A549 (cell line): Measurements from ENCODE around the gene C3orf20. TPM values are rescaled to one million over a fixed set of nuclear protein-coding genes. Genes with fewer than 3 reads are reported as not detected.

Source experiments
- ATAC-seq, 2 experiments: fragments of 200-7000 bp in 1 of 2; fragments of >200 bp in 1 of 2; cut with Nextera tagmentation in 1 of 2; cut with Tn5 transposase in 1 of 2; 3 replicates each; pipeline versions ENCODE4 v1.8.0 to v1.9.1; 2018 to 2020; ENCODE audit warnings: mild to moderate bottlenecking in 1 of 2, moderate library complexity in 1 of 2
- CTCF ChIA-PET: fragments of 300-600 bp; sonication (Branson Sonifier 250); formaldehyde crosslinking; extraction: SDS; loops from one replicate; lab custom pipeline; 2021; ENCODE audit warnings: antibody characterized with exemption, inconsistent platforms; lab: Yijun Ruan, JAX
- POLR2A ChIA-PET: fragments of 350-600 bp; formaldehyde crosslinking; extraction: SDS; loops from one replicate; lab custom pipeline; 2021; ENCODE audit warnings: antibody characterized with exemption, inconsistent platforms; lab: Yijun Ruan, JAX
- DNase-seq, 2 experiments: peaks; one replicate each; pipeline versions ENCODE4 v3.0.0 to v3.0.0-alpha.2; 2011 to 2016; ENCODE audit warnings: low read depth in 1 of 2, low spot score in 1 of 2
- FAIRE-seq: peaks from 2 replicates; lab custom pipeline; 2011; peaks lifted over from hg19 to GRCh38; lab: Jason Lieb, UNC
- H3K27ac ChIP-seq, 2 experiments: fragments of >200 bp; sonication (Bioruptor Twin); formaldehyde crosslinking; 3 replicates each; pipeline ENCODE4 v1.5.1; 2016 to 2017
- H3K4me1 ChIP-seq: fragments of >200 bp; sonication (Bioruptor Twin); formaldehyde crosslinking; 3 replicates; pipeline ENCODE4 v1.6.1; 2016
- H3K4me2 ChIP-seq: fragments of >200 bp; sonication (Bioruptor Twin); formaldehyde crosslinking; 3 replicates; pipeline ENCODE4 v1.6.1; 2016
- H3K4me3 ChIP-seq: fragments of >200 bp; sonication (Bioruptor Twin); formaldehyde crosslinking; 3 replicates; pipeline ENCODE4 v1.5.1; 2016
- H3K9me3 ChIP-seq: fragments of >200 bp; sonication (Bioruptor Twin); formaldehyde crosslinking; 3 replicates; pipeline ENCODE4 v1.6.1; 2016
- ATOH8 ChIP-seq: fragments of 250-450 bp; sonication (Bioruptor Pico); IDR thresholded peaks from 2 replicates; pipeline ENCODE4 v1.5.0; 2020; ENCODE audit warnings: low read depth, mild to moderate bottlenecking, moderate library complexity
- CBX8 ChIP-seq: fragments of 200-600 bp; sonication (generic); IDR thresholded peaks from 2 replicates; pipeline ENCODE4 v1.6.1; 2016
- CEBPB ChIP-seq, 2 experiments: fragments of >200 bp in 1 of 2; sonication (Bioruptor Twin) in 1 of 2; formaldehyde crosslinking in 1 of 2; IDR thresholded peaks; 2 replicates each; pipeline ENCODE4 v1.6.1; 2012 to 2016
- CHD4 ChIP-seq: fragments of 200-600 bp; sonication (generic); IDR thresholded peaks from 2 replicates; pipeline ENCODE4 v1.6.1; 2016; ENCODE audit warnings: antibody characterized with exemption, mild to moderate bottlenecking, borderline replicate concordance
- EHMT2 ChIP-seq: fragments of 200-600 bp; sonication (generic); IDR thresholded peaks from 2 replicates; pipeline ENCODE4 v1.6.1; 2016; ENCODE audit warnings: antibody characterized with exemption, low read depth, mild to moderate bottlenecking, moderate library complexity
- FOSB ChIP-seq: fragments of 250-450 bp; sonication (Bioruptor Pico); IDR thresholded peaks from 2 replicates; pipeline ENCODE4 v1.5.0; 2020; ENCODE audit warnings: mild to moderate bottlenecking, moderate library complexity
- GATA3 ChIP-seq: IDR thresholded peaks from 2 replicates; pipeline ENCODE4 v1.6.1; 2012; ENCODE audit warnings: borderline replicate concordance
- HES2 ChIP-seq: fragments of >200 bp; sonication (Bioruptor Twin); formaldehyde crosslinking; IDR thresholded peaks from 2 replicates; pipeline ENCODE4 v1.6.1; 2016
- HEYL ChIP-seq: fragments of 250-450 bp; sonication (Bioruptor Pico); IDR thresholded peaks from 2 replicates; pipeline ENCODE4 v1.8.0; 2021; ENCODE audit warnings: mild to moderate bottlenecking, moderate library complexity
- HOXA7 ChIP-seq: fragments of 250-450 bp; sonication (Bioruptor Pico); IDR thresholded peaks from 2 replicates; pipeline ENCODE4 v1.5.0; 2020; ENCODE audit warnings: mild to moderate bottlenecking, moderate library complexity
- KDM5A ChIP-seq: fragments of 200-600 bp; sonication (generic); IDR thresholded peaks from 2 replicates; pipeline ENCODE4 v1.6.1; 2016; ENCODE audit warnings: antibody characterized with exemption, mild to moderate bottlenecking
- MAFK ChIP-seq: fragments of 450-650 bp; IDR thresholded peaks from 2 replicates; pipeline ENCODE4 v1.6.1; 2014; ENCODE audit not compliant: partially characterized antibody
- MYC ChIP-seq: IDR thresholded peaks from 2 replicates; pipeline ENCODE4 v1.6.1; 2012; ENCODE audit warnings: mild to moderate bottlenecking, inconsistent platforms, low read length, improper control_type of control experiment, borderline replicate concordance
- NPAS2 ChIP-seq: fragments of 250-450 bp; sonication (Bioruptor Pico); IDR thresholded peaks from 2 replicates; pipeline ENCODE4 v1.8.0; 2022; ENCODE audit warnings: mild to moderate bottlenecking, moderate library complexity, borderline replicate concordance
- RAD21 ChIP-seq, 2 experiments: fragments of >200 bp in 1 of 2; sonication (Bioruptor Twin) in 1 of 2; formaldehyde crosslinking in 1 of 2; IDR thresholded peaks in 1 of 2; conservative IDR thresholded peaks in 1 of 2; 2 replicates in 1 of 2; 3 replicates in 1 of 2; pipeline ENCODE4 v1.6.1; 2012 to 2018; ENCODE audit warnings: inconsistent platforms in 1 of 2
- RARB ChIP-seq: fragments of 250-450 bp; sonication (Bioruptor Pico); IDR thresholded peaks from 2 replicates; pipeline ENCODE4 v1.8.0; 2021; ENCODE audit warnings: mild to moderate bottlenecking, moderate library complexity
- RCOR1 ChIP-seq: fragments of 150-350 bp; IDR thresholded peaks from 2 replicates; pipeline ENCODE4 v1.6.1; 2014; ENCODE audit warnings: antibody characterized with exemption, low read length, low read depth
- RNF2 ChIP-seq: fragments of 200-600 bp; sonication (generic); IDR thresholded peaks from 2 replicates; pipeline ENCODE4 v1.6.1; 2016; ENCODE audit warnings: low read depth, mild to moderate bottlenecking, antibody characterized with exemption, moderate library complexity, borderline replicate concordance
- SREBF2 ChIP-seq: fragments of 450-650 bp; IDR thresholded peaks from 2 replicates; pipeline ENCODE4 v1.6.1; 2014; ENCODE audit warnings: mild to moderate bottlenecking, moderate library complexity
- TFCP2L1 ChIP-seq: fragments of 250-450 bp; sonication (Bioruptor Pico); IDR thresholded peaks from 2 replicates; pipeline ENCODE4 v1.5.0; 2021; ENCODE audit warnings: mild to moderate bottlenecking
- ZC3H11A ChIP-seq: fragments of 450-650 bp; IDR thresholded peaks from 2 replicates; pipeline ENCODE4 v1.6.1; 2014; ENCODE audit warnings: antibody characterized with exemption, mild to moderate bottlenecking
- WGBS: methylation state at CpG from one replicate; pipeline ENCODE4 v1.1.6; 2017; ENCODE audit errors: missing lambda C conversion rate; 5-methylcytosine and 5-hydroxymethylcytosine counted together
- polyA plus RNA-seq, 4 experiments: library from polyadenylated mRNA; depleted of rRNA in 3 of 4; stranded (reverse); fragments of >200 nt; fragmentation: RNase III in 1 of 4; extraction: RNeasy Plus Mini Kit Qiagen cat#74134 plus additional on column Dnase treatment in 1 of 4; gene quantifications; 2 replicates in 3 of 4; 3 replicates in 1 of 4; pipeline ENCODE4 v1.2.3, GENCODE V29; 2011 to 2017
- TF ChIP-seq, protein P1 (sequence below): fragments of >200 bp; sonication (Bioruptor Twin); formaldehyde crosslinking; IDR thresholded peaks from 3 replicates; pipeline ENCODE4 v1.5.1; 2016

Gene C3orf20
- polyA plus RNA-seq, 2 of the 4 experiments (the other 2 are of a cell fraction): 0.05 TPM; not detected in 1

GRCh38 chr3:14718539-14718938 lies 43.6 kb downstream of the C3orf20 start (continued):
- TF ChIP-seq KDM5A (no peak), GATA3 (no peak)

- POLR2A ChIA-PET: no interaction called here
- Histone ChIP-seq H3K4me3 (no peak overlapping the region), H3K4me1 (no peaks in the 10 kb centered on the region), H3K27ac (no peak overlapping the region), H3K4me2 (no peak overlapping the region), H3K9me3 (no peaks in the 10 kb centered on the region)
- FAIRE-seq (no peak), ATAC-seq (no peak), DNase-seq (no peak)
- CTCF ChIA-PET: interaction anchor here (0.6 kb wide), 1 partner anchor 636 kb away, joined by 3 read pairs; no protein-coding TSS in a partner anchor
- 41% methylated on average over 2 of the region's 2 CpGs for WGBS
- no peak for TF ChIP-seq MAFK
- TF ChIP-seq CEBPB (IDR thresholded peaks at IDR 0.05): no peak
- TF ChIP-seq NPAS2 (CRISPR knock-in tag): no peak
- TF ChIP-seq ATOH8 (CRISPR knock-in tag): no peak
- TF ChIP-seq RAD21 (conservative IDR thresholded peaks at IDR 0.05 in 1 of 2, IDR thresholded peaks at IDR 0.05 in 1 of 2): no peak
- TF ChIP-seq GATA3: no peak
- TF ChIP-seq CHD4: no peak
- no peak for TF ChIP-seq HES2
These were observed 44.1 kb downstream of the C3orf20 start for GRCh38 chr3:14719006-14719405.

DNA sequence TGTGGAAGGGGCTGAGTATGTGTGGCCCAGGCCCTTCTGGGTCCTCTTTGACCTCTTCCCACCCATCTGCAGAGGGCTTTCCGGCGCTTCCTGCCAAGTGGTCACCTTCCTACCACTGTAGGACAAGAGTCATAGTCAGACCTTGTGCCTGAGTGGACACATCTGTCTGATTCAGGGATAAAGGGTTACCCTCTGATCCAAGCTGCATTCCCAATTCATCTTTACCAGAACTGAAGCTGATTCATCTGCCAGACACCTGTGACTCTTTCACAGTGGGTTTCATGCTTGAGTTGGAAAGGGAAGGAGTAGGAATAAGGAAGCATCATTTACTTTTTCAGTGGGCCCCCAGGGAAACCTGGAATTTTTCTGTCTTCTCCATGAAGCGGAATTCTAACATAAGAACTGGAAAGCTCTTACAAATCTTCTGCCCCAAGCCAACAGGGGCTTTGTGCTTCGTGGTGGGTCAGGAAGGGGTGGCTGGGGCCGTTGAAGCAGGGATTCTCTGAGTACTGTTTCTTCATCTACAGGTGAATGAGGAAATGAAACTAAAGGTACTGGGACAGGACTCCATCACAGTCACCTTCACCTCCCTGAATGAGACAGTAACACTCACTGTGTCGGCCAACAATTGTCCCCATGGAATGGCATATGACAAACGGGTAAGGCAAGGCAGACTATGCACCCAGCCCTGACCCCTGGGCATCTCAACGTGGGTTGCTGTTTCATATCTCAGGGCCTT lies 46.4 kb downstream of the C3orf20 start:
- H3K4me3 ChIP-seq: no peak overlapping the region
- CTCF ChIA-PET: no interaction called here
- 22% methylated on average over 8 of the region's 8 CpGs for WGBS

DNA sequence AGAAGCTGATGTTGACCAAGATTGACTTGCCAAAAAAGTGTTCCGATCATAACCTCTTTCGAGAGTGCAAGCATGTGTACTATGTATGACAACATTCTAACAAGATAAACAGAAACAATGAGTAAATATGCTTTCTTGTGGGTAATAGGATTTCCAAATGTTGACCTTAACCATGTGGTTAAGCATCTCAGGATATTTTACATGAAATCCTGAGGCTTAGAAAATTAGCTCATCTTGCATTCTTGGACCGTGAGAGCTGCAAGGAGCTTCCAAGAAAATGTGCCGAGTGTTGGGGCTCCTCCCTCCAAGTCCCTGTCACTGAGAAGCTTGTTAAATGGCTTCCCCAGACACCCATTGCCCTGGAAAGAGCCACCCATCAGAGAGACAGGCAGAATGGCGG lies 50.1 kb downstream of the C3orf20 start:
- WGBS: 48% methylated on average over 5 of the region's 5 CpGs
- Histone ChIP-seq H3K27ac (no peak overlapping the region), H3K4me3 (no peak overlapping the region), H3K4me2 (no peak overlapping the region), H3K4me1 (no peaks in the 10 kb centered on the region)
- DNase-seq: peak in 1 of 2 experiments; percentile 6
- POLR2A ChIA-PET: no interaction called here
- no peak for TF ChIP-seq EHMT2
- TF ChIP-seq RNF2: no peak
- no peak for TF ChIP-seq ZC3H11A
- TF ChIP-seq HEYL (CRISPR knock-in tag): no peak
- TF ChIP-seq HES2: no peak
- TF ChIP-seq KDM5A: no peak
- no peak for TF ChIP-seq TFCP2L1 (CRISPR knock-in tag)
- no peak for TF ChIP-seq GATA3
- TF ChIP-seq, protein P1, sequence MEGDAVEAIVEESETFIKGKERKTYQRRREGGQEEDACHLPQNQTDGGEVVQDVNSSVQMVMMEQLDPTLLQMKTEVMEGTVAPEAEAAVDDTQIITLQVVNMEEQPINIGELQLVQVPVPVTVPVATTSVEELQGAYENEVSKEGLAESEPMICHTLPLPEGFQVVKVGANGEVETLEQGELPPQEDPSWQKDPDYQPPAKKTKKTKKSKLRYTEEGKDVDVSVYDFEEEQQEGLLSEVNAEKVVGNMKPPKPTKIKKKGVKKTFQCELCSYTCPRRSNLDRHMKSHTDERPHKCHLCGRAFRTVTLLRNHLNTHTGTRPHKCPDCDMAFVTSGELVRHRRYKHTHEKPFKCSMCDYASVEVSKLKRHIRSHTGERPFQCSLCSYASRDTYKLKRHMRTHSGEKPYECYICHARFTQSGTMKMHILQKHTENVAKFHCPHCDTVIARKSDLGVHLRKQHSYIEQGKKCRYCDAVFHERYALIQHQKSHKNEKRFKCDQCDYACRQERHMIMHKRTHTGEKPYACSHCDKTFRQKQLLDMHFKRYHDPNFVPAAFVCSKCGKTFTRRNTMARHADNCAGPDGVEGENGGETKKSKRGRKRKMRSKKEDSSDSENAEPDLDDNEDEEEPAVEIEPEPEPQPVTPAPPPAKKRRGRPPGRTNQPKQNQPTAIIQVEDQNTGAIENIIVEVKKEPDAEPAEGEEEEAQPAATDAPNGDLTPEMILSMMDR: no peak
- no peak for TF ChIP-seq HOXA7 (CRISPR knock-in tag)
- TF ChIP-seq MYC: no peak
- no peak for TF ChIP-seq ATOH8 (CRISPR knock-in tag)
- TF ChIP-seq MAFK: no peak
- no peak for TF ChIP-seq CBX8
- no peak for TF ChIP-seq FOSB
- no peak for TF ChIP-seq RARB (CRISPR knock-in tag)
- no peak for TF ChIP-seq RCOR1
- TF ChIP-seq, all 56 proteins: peak for 0
- CTCF ChIA-PET: interaction anchor here (0.9 to 1.8 kb wide), 4 partner anchors 25 to 196 kb away, joined by 3 to 8 read pairs (median 6); no protein-coding TSS in a partner anchor
- H3K9me3 ChIP-seq: no peaks in the 10 kb centered on the region
- no peak for ATAC-seq
- no peak for FAIRE-seq

More for the DNA sequence above, 46.4 kb downstream of the C3orf20 start:
- ATAC-seq: no peak
- H3K27ac ChIP-seq: no peak overlapping the region
- TF ChIP-seq SREBF2 (no peak), RCOR1 (no peak)
- TF ChIP-seq, all 56 proteins: peak for 0
- Histone ChIP-seq H3K4me1 (no peaks in the 10 kb centered on the region), H3K4me2 (no peak overlapping the region), H3K9me3 (no peaks in the 10 kb centered on the region)
- POLR2A ChIA-PET: no interaction called here
- FAIRE-seq (no peak), DNase-seq (no peak)
